KBM-7 (cell line): ENCODE results near the gene PPP1R12B.
"Not testable (repeated sequence)": the region's sequence is repeated elsewhere in the genome, so short reads cannot be mapped to it uniquely, and the experiment has no call there.

Experiments used
- DNase-seq: peaks from one replicate; pipeline ENCODE4 v3.0.0-alpha.2; 2015
- in situ Hi-C: fragments of 300-500 bp; cut with MboI; formaldehyde crosslinking; loops from 2 replicates; pipeline ENCODE4 v1.14.3; 2020; ENCODE audit warnings: low sequenced_read_pairs, low pct_unique_long_range_greater_than_20kb, mixed read lengths

Gene PPP1R12B

GRCh38 chr1:202381867-202382266 lies 33.4 kb downstream of the PPP1R12B start:
- in situ Hi-C loops, result not testable (repeated sequence)

GRCh38 chr1:202395831-202396230 lies 47.3 kb downstream of the PPP1R12B start:
- DNase-seq, in situ Hi-C loops: not testable (repeated sequence)

More at GRCh38 chr1:202381867-202382266, 33.4 kb downstream of the PPP1R12B start:
- DNase-seq, result not testable (repeated sequence)

- in situ Hi-C loops, result no loop called here
- DNase-seq, result no peak
These were observed 48.8 kb downstream of the PPP1R12B start for GRCh38 chr1:202397256-202397655.

- DNase-seq, in situ Hi-C loops: not testable (repeated sequence)
These were observed 49.9 kb downstream of the PPP1R12B start for GRCh38 chr1:202398439-202398838.

- in situ Hi-C loops, DNase-seq: not testable (repeated sequence)
These were observed 53.3 kb downstream of the PPP1R12B start for GRCh38 chr1:202401771-202402170.

- in situ Hi-C loops, DNase-seq: not testable (repeated sequence)
These were observed 54.9 kb downstream of the PPP1R12B start for GRCh38 chr1:202403381-202403780.

GRCh38 chr1:202405928-202406327 lies 57.4 kb downstream of the PPP1R12B start:
- no peak for DNase-seq
- in situ Hi-C loops, result no loop called here

GRCh38 chr1:202406896-202407295 lies 58.4 kb downstream of the PPP1R12B start:
- in situ Hi-C loops, DNase-seq: not testable (repeated sequence)

- in situ Hi-C loops, result not testable (repeated sequence)
These were observed 58.9 kb downstream of the PPP1R12B start for GRCh38 chr1:202407378-202407777.

GRCh38 chr1:202410251-202410650 lies 61.8 kb downstream of the PPP1R12B start:
- in situ Hi-C loops, DNase-seq: not testable (repeated sequence)

More at GRCh38 chr1:202407378-202407777, 58.9 kb downstream of the PPP1R12B start:
- DNase-seq, result not testable (repeated sequence)

GRCh38 chr1:202410854-202411357 lies 62.4 kb downstream of the PPP1R12B start:
- in situ Hi-C loops, DNase-seq: not testable (repeated sequence)

GRCh38 chr1:202411422-202411821 lies 62.9 kb downstream of the PPP1R12B start:
- in situ Hi-C loops, result no loop called here

GRCh38 chr1:202412421-202412820 lies 63.9 kb downstream of the PPP1R12B start:
- in situ Hi-C loops, DNase-seq: not testable (repeated sequence)

More at GRCh38 chr1:202411422-202411821, 62.9 kb downstream of the PPP1R12B start:
- DNase-seq, result no peak

- no peak for DNase-seq
- in situ Hi-C loops, result no loop called here
These were observed 68.1 kb downstream of the PPP1R12B start for GRCh38 chr1:202416641-202417040.

GRCh38 chr1:202417141-202417540 lies 68.6 kb downstream of the PPP1R12B start:
- DNase-seq, in situ Hi-C loops: not testable (repeated sequence)

GRCh38 chr1:202417762-202418201 lies 69.3 kb downstream of the PPP1R12B start:
- in situ Hi-C loops, DNase-seq: not testable (repeated sequence)

GRCh38 chr1:202419731-202420130 lies 71.2 kb downstream of the PPP1R12B start:
- DNase-seq, in situ Hi-C loops: not testable (repeated sequence)

- DNase-seq, in situ Hi-C loops: not testable (repeated sequence)
These were observed 72.1 kb downstream of the PPP1R12B start for GRCh38 chr1:202420422-202421094.

- DNase-seq, in situ Hi-C loops: not testable (repeated sequence)
These were observed 74.2 kb downstream of the PPP1R12B start for GRCh38 chr1:202422709-202423108.

GRCh38 chr1:202424260-202424659 lies 75.8 kb downstream of the PPP1R12B start:
- in situ Hi-C loops, DNase-seq: not testable (repeated sequence)
